A673 (cell line): Measurements from ENCODE around the gene LRRC70.

Source experiments
- EZH2 ChIP-seq: fragments of 200-600 bp; sonication (generic); IDR thresholded peaks from 2 replicates; pipeline ENCODE4 v1.6.1; 2017; ENCODE audit warnings: borderline replicate concordance, low read depth, mild to moderate bottlenecking, mixed read lengths, antibody characterized with exemption, low read length; ENCODE audit not compliant: poor library complexity, severe bottlenecking
- TF ChIP-seq, protein P1 (sequence below): fragments of 300-800, 200-600 bp; sonication (generic); conservative IDR thresholded peaks from 2 replicates; pipeline ENCODE4 v1.5.1; 2017; ENCODE audit warnings: low read depth, mild to moderate bottlenecking, antibody characterized with exemption, low read length, moderate library complexity, mixed read lengths

DNA sequence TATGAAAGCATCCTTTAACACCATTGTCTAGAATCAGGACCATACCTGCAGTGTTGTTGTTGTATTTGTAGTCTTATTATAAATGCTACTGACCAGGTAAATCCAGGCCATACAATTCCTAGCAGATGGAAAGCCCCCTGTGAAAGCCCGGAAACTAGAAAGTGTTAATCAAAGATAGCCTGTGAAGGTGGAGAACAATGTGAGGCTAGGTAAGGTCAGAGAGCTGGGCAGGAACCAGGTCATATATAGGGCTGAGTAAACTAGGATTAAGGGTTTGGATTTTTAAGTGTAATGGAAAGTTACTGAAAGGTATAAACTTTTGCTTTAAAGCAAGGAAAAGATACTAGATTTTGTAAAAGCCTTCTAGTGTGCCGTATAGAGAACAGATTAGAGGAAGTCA, 6.7 kb downstream of the LRRC70 start:
- TF ChIP-seq, protein P1, sequence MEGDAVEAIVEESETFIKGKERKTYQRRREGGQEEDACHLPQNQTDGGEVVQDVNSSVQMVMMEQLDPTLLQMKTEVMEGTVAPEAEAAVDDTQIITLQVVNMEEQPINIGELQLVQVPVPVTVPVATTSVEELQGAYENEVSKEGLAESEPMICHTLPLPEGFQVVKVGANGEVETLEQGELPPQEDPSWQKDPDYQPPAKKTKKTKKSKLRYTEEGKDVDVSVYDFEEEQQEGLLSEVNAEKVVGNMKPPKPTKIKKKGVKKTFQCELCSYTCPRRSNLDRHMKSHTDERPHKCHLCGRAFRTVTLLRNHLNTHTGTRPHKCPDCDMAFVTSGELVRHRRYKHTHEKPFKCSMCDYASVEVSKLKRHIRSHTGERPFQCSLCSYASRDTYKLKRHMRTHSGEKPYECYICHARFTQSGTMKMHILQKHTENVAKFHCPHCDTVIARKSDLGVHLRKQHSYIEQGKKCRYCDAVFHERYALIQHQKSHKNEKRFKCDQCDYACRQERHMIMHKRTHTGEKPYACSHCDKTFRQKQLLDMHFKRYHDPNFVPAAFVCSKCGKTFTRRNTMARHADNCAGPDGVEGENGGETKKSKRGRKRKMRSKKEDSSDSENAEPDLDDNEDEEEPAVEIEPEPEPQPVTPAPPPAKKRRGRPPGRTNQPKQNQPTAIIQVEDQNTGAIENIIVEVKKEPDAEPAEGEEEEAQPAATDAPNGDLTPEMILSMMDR = no peak
- TF ChIP-seq EZH2 = no peak
